Measurements from ENCODE around the gene ANKRD35. TPM values are rescaled to one million over a fixed set of nuclear protein-coding genes. Genes with fewer than 3 reads are reported as not detected.

The ANKRD35 gene
- total and polyA plus RNA-seq, 2 experiments from 2014 or later: 3.6 to 5.6 TPM

DNA sequence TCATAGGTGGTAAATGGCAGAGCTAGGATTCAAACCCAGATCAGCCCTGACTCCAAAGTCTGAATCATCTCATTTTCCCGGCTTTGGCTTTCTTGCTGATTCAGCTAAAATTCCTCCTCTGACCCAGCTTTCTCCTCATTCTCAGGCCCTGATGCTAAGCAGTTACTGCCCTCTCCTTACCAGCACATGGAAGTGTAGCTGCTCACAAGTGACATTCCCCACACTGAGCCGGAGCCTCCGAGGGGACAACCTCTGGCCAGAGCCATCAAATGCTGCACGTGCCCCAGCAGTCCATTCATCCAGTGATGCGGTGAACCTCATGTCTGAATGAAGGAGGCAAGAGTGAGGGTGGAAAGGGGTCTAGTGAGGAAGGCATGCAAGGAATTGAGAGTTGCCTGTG, 13.1 kb upstream of the ANKRD35 start:
- no peak for TF ChIP-seq JUNB (IDR thresholded peaks at IDR 0.05; ENCODE audit: unreplicated experiment)
- no peak for TF ChIP-seq EZH2phosphoT487 (IDR thresholded peaks at IDR 0.05; ENCODE audit: unreplicated experiment)
- no peak for TF ChIP-seq EZH2 (IDR thresholded peaks at IDR 0.05; ENCODE audit: low read depth, unreplicated experiment)
- no peak for TF ChIP-seq POLR2AphosphoS5 (IDR thresholded peaks at IDR 0.05; ENCODE audit: low read depth)
- no peak for TF ChIP-seq CREB1 (CRISPR knock-in tag; IDR thresholded peaks at IDR 0.05; ENCODE audit: low read depth)
- TF ChIP-seq ZNF331 (CRISPR knock-in tag; IDR thresholded peaks at IDR 0.05; ENCODE audit: low read depth): no peak
- TF ChIP-seq, protein P1, sequence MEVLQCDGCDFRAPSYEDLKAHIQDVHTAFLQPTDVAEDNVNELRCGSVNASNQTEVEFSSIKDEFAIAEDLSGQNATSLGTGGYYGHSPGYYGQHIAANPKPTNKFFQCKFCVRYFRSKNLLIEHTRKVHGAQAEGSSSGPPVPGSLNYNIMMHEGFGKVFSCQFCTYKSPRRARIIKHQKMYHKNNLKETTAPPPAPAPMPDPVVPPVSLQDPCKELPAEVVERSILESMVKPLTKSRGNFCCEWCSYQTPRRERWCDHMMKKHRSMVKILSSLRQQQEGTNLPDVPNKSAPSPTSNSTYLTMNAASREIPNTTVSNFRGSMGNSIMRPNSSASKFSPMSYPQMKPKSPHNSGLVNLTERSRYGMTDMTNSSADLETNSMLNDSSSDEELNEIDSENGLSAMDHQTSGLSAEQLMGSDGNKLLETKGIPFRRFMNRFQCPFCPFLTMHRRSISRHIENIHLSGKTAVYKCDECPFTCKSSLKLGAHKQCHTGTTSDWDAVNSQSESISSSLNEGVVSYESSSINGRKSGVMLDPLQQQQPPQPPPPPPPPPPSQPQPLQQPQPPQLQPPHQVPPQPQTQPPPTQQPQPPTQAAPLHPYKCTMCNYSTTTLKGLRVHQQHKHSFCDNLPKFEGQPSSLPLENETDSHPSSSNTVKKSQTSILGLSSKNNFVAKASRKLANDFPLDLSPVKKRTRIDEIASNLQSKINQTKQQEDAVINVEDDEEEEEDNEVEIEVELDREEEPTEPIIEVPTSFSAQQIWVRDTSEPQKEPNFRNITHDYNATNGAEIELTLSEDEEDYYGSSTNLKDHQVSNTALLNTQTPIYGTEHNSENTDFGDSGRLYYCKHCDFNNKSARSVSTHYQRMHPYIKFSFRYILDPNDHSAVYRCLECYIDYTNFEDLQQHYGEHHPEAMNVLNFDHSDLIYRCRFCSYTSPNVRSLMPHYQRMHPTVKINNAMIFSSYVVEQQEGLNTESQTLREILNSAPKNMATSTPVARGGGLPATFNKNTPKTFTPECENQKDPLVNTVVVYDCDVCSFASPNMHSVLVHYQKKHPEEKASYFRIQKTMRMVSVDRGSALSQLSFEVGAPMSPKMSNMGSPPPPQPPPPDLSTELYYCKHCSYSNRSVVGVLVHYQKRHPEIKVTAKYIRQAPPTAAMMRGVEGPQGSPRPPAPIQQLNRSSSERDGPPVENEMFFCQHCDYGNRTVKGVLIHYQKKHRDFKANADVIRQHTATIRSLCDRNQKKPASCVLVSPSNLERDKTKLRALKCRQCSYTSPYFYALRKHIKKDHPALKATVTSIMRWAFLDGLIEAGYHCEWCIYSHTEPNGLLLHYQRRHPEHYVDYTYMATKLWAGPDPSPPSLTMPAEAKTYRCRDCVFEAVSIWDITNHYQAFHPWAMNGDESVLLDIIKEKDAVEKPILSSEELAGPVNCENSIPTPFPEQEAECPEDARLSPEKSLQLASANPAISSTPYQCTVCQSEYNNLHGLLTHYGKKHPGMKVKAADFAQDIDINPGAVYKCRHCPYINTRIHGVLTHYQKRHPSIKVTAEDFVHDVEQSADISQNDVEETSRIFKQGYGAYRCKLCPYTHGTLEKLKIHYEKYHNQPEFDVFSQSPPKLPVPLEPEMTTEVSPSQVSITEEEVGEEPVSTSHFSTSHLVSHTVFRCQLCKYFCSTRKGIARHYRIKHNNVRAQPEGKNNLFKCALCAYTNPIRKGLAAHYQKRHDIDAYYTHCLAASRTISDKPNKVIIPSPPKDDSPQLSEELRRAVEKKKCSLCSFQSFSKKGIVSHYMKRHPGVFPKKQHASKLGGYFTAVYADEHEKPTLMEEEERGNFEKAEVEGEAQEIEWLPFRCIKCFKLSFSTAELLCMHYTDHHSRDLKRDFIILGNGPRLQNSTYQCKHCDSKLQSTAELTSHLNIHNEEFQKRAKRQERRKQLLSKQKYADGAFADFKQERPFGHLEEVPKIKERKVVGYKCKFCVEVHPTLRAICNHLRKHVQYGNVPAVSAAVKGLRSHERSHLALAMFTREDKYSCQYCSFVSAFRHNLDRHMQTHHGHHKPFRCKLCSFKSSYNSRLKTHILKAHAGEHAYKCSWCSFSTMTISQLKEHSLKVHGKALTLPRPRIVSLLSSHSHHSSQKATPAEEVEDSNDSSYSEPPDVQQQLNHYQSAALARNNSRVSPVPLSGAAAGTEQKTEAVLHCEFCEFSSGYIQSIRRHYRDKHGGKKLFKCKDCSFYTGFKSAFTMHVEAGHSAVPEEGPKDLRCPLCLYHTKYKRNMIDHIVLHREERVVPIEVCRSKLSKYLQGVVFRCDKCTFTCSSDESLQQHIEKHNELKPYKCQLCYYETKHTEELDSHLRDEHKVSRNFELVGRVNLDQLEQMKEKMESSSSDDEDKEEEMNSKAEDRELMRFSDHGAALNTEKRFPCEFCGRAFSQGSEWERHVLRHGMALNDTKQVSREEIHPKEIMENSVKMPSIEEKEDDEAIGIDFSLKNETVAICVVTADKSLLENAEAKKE (CRISPR knock-in tag; IDR thresholded peaks at IDR 0.05): no peak
- TF ChIP-seq NANOG (IDR thresholded peaks at IDR 0.05; ENCODE audit: borderline replicate concordance): no peak
- TF ChIP-seq, protein P2, sequence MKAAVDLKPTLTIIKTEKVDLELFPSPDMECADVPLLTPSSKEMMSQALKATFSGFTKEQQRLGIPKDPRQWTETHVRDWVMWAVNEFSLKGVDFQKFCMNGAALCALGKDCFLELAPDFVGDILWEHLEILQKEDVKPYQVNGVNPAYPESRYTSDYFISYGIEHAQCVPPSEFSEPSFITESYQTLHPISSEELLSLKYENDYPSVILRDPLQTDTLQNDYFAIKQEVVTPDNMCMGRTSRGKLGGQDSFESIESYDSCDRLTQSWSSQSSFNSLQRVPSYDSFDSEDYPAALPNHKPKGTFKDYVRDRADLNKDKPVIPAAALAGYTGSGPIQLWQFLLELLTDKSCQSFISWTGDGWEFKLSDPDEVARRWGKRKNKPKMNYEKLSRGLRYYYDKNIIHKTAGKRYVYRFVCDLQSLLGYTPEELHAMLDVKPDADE (IDR thresholded peaks at IDR 0.05): no peak
- TF ChIP-seq, protein P3, sequence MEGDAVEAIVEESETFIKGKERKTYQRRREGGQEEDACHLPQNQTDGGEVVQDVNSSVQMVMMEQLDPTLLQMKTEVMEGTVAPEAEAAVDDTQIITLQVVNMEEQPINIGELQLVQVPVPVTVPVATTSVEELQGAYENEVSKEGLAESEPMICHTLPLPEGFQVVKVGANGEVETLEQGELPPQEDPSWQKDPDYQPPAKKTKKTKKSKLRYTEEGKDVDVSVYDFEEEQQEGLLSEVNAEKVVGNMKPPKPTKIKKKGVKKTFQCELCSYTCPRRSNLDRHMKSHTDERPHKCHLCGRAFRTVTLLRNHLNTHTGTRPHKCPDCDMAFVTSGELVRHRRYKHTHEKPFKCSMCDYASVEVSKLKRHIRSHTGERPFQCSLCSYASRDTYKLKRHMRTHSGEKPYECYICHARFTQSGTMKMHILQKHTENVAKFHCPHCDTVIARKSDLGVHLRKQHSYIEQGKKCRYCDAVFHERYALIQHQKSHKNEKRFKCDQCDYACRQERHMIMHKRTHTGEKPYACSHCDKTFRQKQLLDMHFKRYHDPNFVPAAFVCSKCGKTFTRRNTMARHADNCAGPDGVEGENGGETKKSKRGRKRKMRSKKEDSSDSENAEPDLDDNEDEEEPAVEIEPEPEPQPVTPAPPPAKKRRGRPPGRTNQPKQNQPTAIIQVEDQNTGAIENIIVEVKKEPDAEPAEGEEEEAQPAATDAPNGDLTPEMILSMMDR (conservative IDR thresholded peaks at IDR 0.05; ENCODE audit: low read depth in 2 of 2): no peak
- no peak for TF ChIP-seq ZNF114 (CRISPR knock-in tag; IDR thresholded peaks at IDR 0.05)
- no peak for TF ChIP-seq STAT1 (IDR thresholded peaks at IDR 0.05; ENCODE audit: unreplicated experiment)
- TF ChIP-seq, protein P4, sequence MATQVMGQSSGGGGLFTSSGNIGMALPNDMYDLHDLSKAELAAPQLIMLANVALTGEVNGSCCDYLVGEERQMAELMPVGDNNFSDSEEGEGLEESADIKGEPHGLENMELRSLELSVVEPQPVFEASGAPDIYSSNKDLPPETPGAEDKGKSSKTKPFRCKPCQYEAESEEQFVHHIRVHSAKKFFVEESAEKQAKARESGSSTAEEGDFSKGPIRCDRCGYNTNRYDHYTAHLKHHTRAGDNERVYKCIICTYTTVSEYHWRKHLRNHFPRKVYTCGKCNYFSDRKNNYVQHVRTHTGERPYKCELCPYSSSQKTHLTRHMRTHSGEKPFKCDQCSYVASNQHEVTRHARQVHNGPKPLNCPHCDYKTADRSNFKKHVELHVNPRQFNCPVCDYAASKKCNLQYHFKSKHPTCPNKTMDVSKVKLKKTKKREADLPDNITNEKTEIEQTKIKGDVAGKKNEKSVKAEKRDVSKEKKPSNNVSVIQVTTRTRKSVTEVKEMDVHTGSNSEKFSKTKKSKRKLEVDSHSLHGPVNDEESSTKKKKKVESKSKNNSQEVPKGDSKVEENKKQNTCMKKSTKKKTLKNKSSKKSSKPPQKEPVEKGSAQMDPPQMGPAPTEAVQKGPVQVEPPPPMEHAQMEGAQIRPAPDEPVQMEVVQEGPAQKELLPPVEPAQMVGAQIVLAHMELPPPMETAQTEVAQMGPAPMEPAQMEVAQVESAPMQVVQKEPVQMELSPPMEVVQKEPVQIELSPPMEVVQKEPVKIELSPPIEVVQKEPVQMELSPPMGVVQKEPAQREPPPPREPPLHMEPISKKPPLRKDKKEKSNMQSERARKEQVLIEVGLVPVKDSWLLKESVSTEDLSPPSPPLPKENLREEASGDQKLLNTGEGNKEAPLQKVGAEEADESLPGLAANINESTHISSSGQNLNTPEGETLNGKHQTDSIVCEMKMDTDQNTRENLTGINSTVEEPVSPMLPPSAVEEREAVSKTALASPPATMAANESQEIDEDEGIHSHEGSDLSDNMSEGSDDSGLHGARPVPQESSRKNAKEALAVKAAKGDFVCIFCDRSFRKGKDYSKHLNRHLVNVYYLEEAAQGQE (IDR thresholded peaks at IDR 0.05; ENCODE audit: unreplicated experiment): no peak
- H3F3A ChIP-seq (replicated peaks; ENCODE audit: low read depth): no peaks in the 10 kb centered on the region
- no peaks in the 10 kb centered on the region; the same call in 2 of the 3 replicates for H3K4me1 Mint-ChIP-seq
- H2AFZ ChIP-seq: no peak overlapping the region
- H3K79me2 ChIP-seq (replicated peaks; ENCODE audit: insufficient read depth): no peaks in the 10 kb centered on the region
- no peaks in the 10 kb centered on the region for H3K4me1 ChIP-seq (ENCODE audit: insufficient read depth)
- no peaks in the 10 kb centered on the region; the same call in 2 of the 3 replicates for H3K9me3 Mint-ChIP-seq
- H3K27ac Mint-ChIP-seq: no peak overlapping the region
- no peak for ATAC-seq
- H3K27me3 Mint-ChIP-seq (ENCODE audit: insufficient read depth, low read depth, poor library complexity): peaks cover 11% of the 10 kb centered on the region
- no peaks in the 10 kb centered on the region for H4K20me1 ChIP-seq (replicated peaks; ENCODE audit: insufficient read depth)
- H3K27ac ChIP-seq (ENCODE audit: low read depth): no peak overlapping the region
- H3K4me3 Mint-ChIP-seq: no peak overlapping the region
- no peak overlapping the region for H3K4me3 ChIP-seq
- no peaks in the 10 kb centered on the region for H3K9me2 ChIP-seq (ENCODE audit: insufficient read depth)
- H3K36me3 ChIP-seq (ENCODE audit: insufficient read depth): no peaks in the 10 kb centered on the region
- H3K4me2 ChIP-seq: no peak overlapping the region
- DNase-seq (ENCODE audit: low spot score): no peak
- no peaks in the 10 kb centered on the region for H3K27me3 ChIP-seq (ENCODE audit: insufficient read depth)
- no peaks in the 10 kb centered on the region for H3K36me3 Mint-ChIP-seq (ENCODE audit: low read depth)
